Activated T-cell treated with anti-CD3 and anti-CD28 coated beads, Interleukin-2, amount 50 U/mL, for 24 hours (primary cell): Measurements from ENCODE around the gene TUBA1C.
"Not testable (repeated sequence)": the region's sequence is repeated elsewhere in the genome, so short reads cannot be mapped to it uniquely, and the experiment has no call there.

Source experiments
- DNase-seq: peaks from one replicate; pipeline ENCODE4 v3.0.0-alpha.2; 2020
- H3K27ac Mint-ChIP-seq: 2 replicates; pipeline ENCODE4 v1.8.0; 2020; ENCODE audit warnings: mild to moderate bottlenecking, mixed read lengths
- H3K27me3 Mint-ChIP-seq: 2 replicates; pipeline ENCODE4 v1.8.0; 2020; ENCODE audit warnings: mixed read lengths
- H3K36me3 Mint-ChIP-seq: 2 replicates; pipeline ENCODE4 v1.8.0; 2020; ENCODE audit warnings: low read depth, mixed read lengths
- H3K4me1 Mint-ChIP-seq: 2 replicates; pipeline ENCODE4 v1.8.0; 2020; ENCODE audit warnings: low read depth, mixed read lengths
- H3K4me3 Mint-ChIP-seq: 2 replicates; pipeline ENCODE4 v1.8.0; 2020; ENCODE audit warnings: mild to moderate bottlenecking, moderate library complexity, mixed read lengths
- H3K9me3 Mint-ChIP-seq: 2 replicates; pipeline ENCODE4 v1.8.0; 2020; ENCODE audit warnings: mixed read lengths

Gene TUBA1C

GRCh38 chr12:49233842-49234526, 30.9 kb upstream of the TUBA1C start:
- DNase-seq, result peak; percentile 40
- peak overlapping the region; percentile 6 for H3K4me3 Mint-ChIP-seq
- peaks cover 25% of the 10 kb centered on the region for H3K4me1 Mint-ChIP-seq
- H3K27me3 Mint-ChIP-seq, result no peaks in the 10 kb centered on the region
- peak overlapping the region; percentile 74 for H3K27ac Mint-ChIP-seq
- H3K36me3 Mint-ChIP-seq, result no peaks in the 10 kb centered on the region
- H3K9me3 Mint-ChIP-seq, result no peaks in the 10 kb centered on the region

DNA sequence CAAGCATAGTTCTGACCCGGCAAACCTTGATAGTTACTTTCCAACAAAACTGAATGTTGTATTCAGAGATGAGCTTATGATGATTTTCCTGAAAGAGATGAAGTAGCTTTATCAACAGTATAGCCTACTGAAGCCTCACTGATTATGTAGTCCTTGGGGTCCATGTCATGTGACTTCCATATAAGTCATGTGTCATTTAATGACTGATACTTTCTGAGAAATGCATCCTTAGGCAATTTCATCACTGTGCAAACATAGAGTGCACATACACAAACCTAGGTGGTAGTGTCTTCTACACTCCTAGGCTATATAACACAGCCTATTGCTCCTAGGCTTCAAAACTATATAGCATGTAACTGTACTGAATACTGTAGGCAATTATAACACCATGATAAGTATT, 28.5 kb upstream of the TUBA1C start:
- H3K4me1 Mint-ChIP-seq, result peaks cover 25% of the 10 kb centered on the region
- no peaks in the 10 kb centered on the region for H3K9me3 Mint-ChIP-seq
- H3K36me3 Mint-ChIP-seq, result no peaks in the 10 kb centered on the region
- H3K27me3 Mint-ChIP-seq, result no peaks in the 10 kb centered on the region
- DNase-seq, result no peak
- H3K27ac Mint-ChIP-seq, result peak overlapping the region; percentile 75
- no peak overlapping the region for H3K4me3 Mint-ChIP-seq

DNA sequence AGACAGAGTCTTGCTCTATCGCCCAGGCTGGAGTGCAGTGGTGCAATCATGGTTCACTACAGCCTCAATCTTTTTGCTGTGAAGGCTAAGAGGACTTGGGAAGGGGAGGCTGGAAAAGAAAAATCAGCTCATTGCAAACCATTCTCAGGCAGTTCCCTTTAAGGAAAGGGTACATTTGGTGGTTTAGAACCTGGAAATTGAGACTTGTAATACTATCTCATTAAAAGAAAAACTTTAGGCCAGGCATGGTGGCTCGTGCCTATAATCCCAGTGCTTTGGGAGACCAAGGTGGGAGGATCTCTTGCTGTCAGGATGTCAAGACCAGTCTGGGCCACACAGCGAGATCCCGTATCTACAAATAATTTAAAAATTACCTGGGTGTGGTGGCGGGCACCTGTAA, 21.3 kb upstream of the TUBA1C start:
- DNase-seq, result no peak
- H3K27me3 Mint-ChIP-seq, result no peaks in the 10 kb centered on the region
- H3K9me3 Mint-ChIP-seq, result no peaks in the 10 kb centered on the region
- H3K36me3 Mint-ChIP-seq, result no peaks in the 10 kb centered on the region
- H3K4me3 Mint-ChIP-seq, result no peak overlapping the region
- H3K27ac Mint-ChIP-seq, result no peak overlapping the region
- H3K4me1 Mint-ChIP-seq, result no peaks in the 10 kb centered on the region

GRCh38 chr12:49244176-49244575, 20.7 kb upstream of the TUBA1C start:
- no peaks in the 10 kb centered on the region for H3K4me1 Mint-ChIP-seq
- H3K27ac Mint-ChIP-seq, result no peak overlapping the region
- no peaks in the 10 kb centered on the region for H3K36me3 Mint-ChIP-seq
- no peaks in the 10 kb centered on the region for H3K27me3 Mint-ChIP-seq
- no peak for DNase-seq
- H3K4me3 Mint-ChIP-seq, result no peak overlapping the region
- no peaks in the 10 kb centered on the region for H3K9me3 Mint-ChIP-seq

- Mint-ChIP-seq H3K4me1 (peaks cover 7% of the 10 kb centered on the region), H3K27ac (no peak overlapping the region), H3K9me3 (no peaks in the 10 kb centered on the region), H3K27me3 (no peaks in the 10 kb centered on the region), H3K4me3 (no peak overlapping the region), H3K36me3 (no peaks in the 10 kb centered on the region)
- DNase-seq, result no peak
These were observed 13.5 kb upstream of the TUBA1C start for GRCh38 chr12:49251357-49251756.

GRCh38 chr12:49253033-49253623, 11.8 kb upstream of the TUBA1C start:
- Mint-ChIP-seq H3K27ac (no peak overlapping the region), H3K4me3 (no peak overlapping the region), H3K9me3 (no peaks in the 10 kb centered on the region), H3K4me1 (peaks cover 7% of the 10 kb centered on the region), H3K27me3 (no peaks in the 10 kb centered on the region), H3K36me3 (no peaks in the 10 kb centered on the region)
- no peak for DNase-seq

DNA sequence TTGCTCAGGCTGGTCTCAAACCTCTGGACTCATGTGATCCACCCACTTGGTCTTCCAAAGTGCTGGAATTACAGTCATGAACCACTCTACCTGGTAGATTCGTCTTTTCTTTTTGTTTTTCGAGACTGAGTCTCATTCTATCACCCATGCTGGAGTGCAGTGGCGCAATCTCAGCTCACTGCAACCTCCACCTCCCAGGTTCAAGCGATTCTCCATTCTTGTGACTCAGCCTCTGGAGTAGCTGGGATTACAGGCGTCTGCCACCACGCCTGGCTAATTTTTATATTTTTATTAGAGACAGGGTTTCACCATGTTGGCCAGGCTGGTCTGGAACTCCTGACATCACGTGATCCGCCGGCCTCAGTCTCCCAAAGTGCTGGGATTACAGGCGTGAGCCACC, 9.4 kb upstream of the TUBA1C start:
- H3K27me3 Mint-ChIP-seq, H3K9me3 Mint-ChIP-seq, DNase-seq, H3K27ac Mint-ChIP-seq, H3K4me3 Mint-ChIP-seq, H3K36me3 Mint-ChIP-seq: not testable (repeated sequence)
- H3K4me1 Mint-ChIP-seq, result peaks cover 12% of the 10 kb centered on the region

DNA sequence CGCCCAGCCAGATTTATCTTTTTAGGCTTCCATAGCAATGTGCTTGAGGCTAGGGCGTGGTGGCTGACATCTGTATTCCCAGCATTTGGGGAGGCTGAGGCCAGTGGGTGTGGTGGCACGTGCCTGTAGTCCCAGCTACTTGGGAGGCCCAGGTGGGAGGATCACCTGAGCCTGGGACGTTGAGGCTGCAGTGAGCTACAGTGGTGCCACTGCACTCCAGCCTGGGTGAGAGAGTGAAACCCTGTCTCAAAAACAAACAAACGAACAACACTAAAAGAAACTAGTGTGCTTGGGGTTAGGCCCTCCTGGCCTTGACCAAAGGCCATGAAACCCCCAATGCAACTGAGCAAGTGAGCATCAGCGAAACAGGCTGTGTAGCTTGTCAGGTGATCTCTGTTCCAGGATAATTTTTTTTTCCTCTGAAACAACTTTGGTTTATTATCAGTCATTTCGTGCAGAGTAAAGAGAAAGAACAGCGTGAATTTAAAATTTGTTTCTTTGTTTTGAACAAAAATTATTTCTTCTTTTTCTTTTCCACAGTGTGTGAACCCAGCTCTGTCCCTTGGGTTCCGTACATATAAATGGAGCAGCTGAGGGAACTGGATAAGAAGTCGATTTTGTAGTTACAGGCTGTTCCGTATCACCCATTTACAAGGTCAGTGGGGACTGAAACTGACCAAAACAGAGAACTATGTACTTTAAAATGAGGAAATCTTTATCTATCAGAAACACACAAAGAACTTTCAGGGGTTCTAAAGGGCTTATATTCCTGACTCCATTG, 8.8 kb upstream of the TUBA1C start:
- Mint-ChIP-seq H3K27ac (no peak overlapping the region), H3K36me3 (no peaks in the 10 kb centered on the region), H3K4me3 (no peak overlapping the region), H3K27me3 (no peaks in the 10 kb centered on the region), H3K9me3 (no peaks in the 10 kb centered on the region), H3K4me1 (peaks cover 12% of the 10 kb centered on the region)
- DNase-seq, result no peak

- H3K27me3 Mint-ChIP-seq, DNase-seq, H3K27ac Mint-ChIP-seq, H3K4me3 Mint-ChIP-seq, H3K9me3 Mint-ChIP-seq, H3K36me3 Mint-ChIP-seq: not testable (repeated sequence)
- peaks cover 10% of the 10 kb centered on the region for H3K4me1 Mint-ChIP-seq
These were observed 7.2 kb upstream of the TUBA1C start for GRCh38 chr12:49257508-49258184.

DNA sequence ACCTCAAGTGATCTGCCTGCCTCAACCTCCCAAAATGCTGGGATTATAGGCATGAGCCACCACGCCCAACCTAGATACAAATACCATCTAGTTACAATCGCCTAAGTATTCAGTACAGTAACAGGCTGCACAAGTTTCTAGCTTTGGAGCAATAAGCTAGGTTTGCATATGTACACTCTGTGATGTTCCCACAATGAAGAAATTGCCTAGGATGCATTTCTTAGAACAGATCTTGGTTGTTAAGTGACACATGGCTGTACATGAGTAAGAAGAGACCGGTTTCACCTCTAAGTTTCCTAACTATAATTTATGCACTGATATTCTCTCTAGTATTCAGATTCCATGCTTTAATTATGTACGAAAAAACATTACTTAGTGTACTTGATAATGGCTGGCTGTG, 5.4 kb upstream of the TUBA1C start:
- peaks cover 2% of the 10 kb centered on the region for H3K36me3 Mint-ChIP-seq
- H3K27ac Mint-ChIP-seq, result no peak overlapping the region
- no peaks in the 10 kb centered on the region for H3K27me3 Mint-ChIP-seq
- no peak overlapping the region for H3K4me3 Mint-ChIP-seq
- H3K9me3 Mint-ChIP-seq, result no peaks in the 10 kb centered on the region
- peaks cover 14% of the 10 kb centered on the region for H3K4me1 Mint-ChIP-seq
- no peak for DNase-seq

DNA sequence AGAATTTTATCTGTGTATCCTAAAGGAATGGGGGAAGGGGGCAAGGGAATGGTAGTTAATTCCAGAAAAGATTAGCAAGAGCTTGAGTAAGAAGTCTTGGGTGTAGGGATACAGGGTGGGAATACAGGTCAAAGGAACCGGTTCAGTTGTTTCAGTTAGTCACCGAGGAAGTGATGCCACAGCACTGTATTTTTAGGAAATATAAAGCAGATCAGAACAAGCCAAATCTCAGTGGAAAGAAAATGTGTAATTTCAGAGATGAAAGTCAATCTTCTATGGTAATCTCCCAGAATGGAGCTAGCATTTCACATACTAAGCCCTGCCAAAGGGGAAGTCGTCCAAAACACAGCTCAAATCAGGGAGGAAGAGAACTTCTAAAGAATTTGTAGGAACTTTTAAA, 4.7 kb upstream of the TUBA1C start:
- Mint-ChIP-seq H3K4me1 (peaks cover 14% of the 10 kb centered on the region), H3K9me3 (no peaks in the 10 kb centered on the region), H3K27me3 (no peaks in the 10 kb centered on the region), H3K4me3 (no peak overlapping the region), H3K27ac (no peak overlapping the region), H3K36me3 (peaks cover 5% of the 10 kb centered on the region)
- DNase-seq, result no peak

DNA sequence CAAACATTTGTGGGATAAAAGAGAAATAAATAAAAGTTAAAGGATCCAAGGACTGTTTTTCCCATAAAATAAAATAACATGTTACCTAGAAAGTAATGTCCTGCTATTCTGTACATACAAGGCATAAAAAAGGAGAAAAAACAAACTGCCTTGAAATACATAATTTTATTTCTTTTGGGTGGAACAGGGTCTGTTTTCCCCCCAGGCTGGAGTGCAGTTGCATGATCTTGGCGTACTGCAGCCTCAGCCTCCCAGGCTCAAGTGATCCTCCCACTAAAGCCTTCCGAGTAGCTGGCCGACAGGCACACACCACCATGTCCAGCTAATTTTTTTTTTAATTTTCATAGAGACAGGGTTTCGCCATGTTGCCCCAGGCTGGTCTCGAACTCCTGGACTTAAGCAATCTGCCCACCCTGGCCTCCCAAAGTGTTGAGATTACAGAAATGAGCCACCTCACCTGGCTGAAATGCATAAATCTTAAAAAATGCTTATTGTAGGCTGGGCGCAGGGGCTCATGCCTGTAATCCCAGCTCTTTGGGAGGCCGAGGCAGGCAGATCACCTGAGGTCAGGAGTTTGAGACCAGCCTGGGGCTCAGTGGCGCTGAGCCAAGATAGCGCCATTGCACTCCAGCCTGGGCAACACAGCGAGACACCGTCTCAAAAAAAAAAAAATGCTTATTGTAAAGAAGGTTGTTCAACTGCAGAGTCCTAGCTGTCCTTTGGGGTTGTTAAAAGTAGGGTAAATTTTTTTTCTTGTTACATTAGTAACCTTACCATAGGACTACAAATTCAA, 4.1 kb upstream of the TUBA1C start:
- Mint-ChIP-seq H3K4me1 (peaks cover 17% of the 10 kb centered on the region), H3K27ac (no peak overlapping the region), H3K4me3 (no peak overlapping the region), H3K9me3 (no peaks in the 10 kb centered on the region), H3K27me3 (no peaks in the 10 kb centered on the region), H3K36me3 (peaks cover 11% of the 10 kb centered on the region)
- no peak for DNase-seq

GRCh38 chr12:49261721-49262120, 3.2 kb upstream of the TUBA1C start:
- Mint-ChIP-seq H3K36me3 (peaks cover 21% of the 10 kb centered on the region), H3K9me3 (no peaks in the 10 kb centered on the region), H3K27ac (no peak overlapping the region), H3K27me3 (no peaks in the 10 kb centered on the region), H3K4me1 (peaks cover 22% of the 10 kb centered on the region), H3K4me3 (no peak overlapping the region)
- DNase-seq, result no peak

GRCh38 chr12:49263400-49263763, 1.5 kb upstream of the TUBA1C start:
- Mint-ChIP-seq H3K4me3 (peak overlapping the region; percentile 84), H3K4me1 (peaks cover 35% of the 10 kb centered on the region), H3K27ac (no peak overlapping the region), H3K9me3 (no peaks in the 10 kb centered on the region), H3K27me3 (no peaks in the 10 kb centered on the region), H3K36me3 (peaks cover 37% of the 10 kb centered on the region)
- no peak for DNase-seq
